ENCODE results near the gene ST8SIA1. TPM values are rescaled to one million over a fixed set of nuclear protein-coding genes. Genes with fewer than 3 reads are reported as not detected.

The ST8SIA1 gene
- total and polyA plus RNA-seq, 2 of the 8 experiments (the other 6 are each of a cell fraction or from before 2014, with no cell fraction given): 1.9 to 4.4 TPM

DNA sequence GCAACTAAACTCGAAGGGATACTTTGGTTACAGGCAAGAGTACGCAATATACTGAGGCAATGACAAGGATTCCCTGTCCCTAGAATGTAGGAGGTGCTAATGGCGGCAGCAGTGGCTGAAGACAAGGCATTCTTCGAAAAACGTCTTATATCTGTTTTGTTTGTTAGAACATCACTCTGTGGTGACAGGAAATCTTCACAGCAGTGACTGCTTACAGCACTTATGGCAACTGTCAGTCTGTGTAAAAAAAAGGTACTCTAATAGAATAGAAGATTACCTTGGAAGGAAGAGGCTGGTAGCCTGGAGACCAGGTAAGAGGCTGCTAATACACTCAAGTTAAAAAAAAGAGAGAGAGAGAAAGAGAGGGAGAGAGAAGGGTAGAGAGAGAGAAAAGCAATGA, 131.7 kb downstream of the ST8SIA1 start:
- H4K5ac ChIP-seq (ENCODE audit: insufficient read length, low read depth, low read length): no peak overlapping the region
- no peak overlapping the region for H3K4ac ChIP-seq (replicated peaks; ENCODE audit: insufficient read length, low read depth, low read length)
- no peaks in the 10 kb centered on the region for H4K20me1 ChIP-seq (replicated peaks in 1 of 2; ENCODE audit: control insufficient read depth in 1 of 2, insufficient read depth in 2 of 2, low read length in 2 of 2)
- POLR2A ChIA-PET (ENCODE audit: partially characterized antibody): no interaction called here
- H3K36me3 ChIP-seq (ENCODE audit: control insufficient read depth in 2 of 4, insufficient read depth in 4 of 4, low read length in 3 of 4): no peaks in the 10 kb centered on the region
- DNase-seq (ENCODE audit: low read depth in 1 of 2, low spot score in 2 of 2): no peak
- WGBS, 2 experiments (ENCODE audit: extremely low coverage in 1 of 2, insufficient coverage in 1 of 2, insufficient read length in 1 of 2, insufficient replicate concordance in 2 of 2, low coverage in 1 of 2, low lambda C conversion rate in 2 of 2, missing lambda C conversion rate in 1 of 2): 71% methylated on average over 5 of the region's 5 CpGs; no CpG with 5 or more reads in 1 of the 2 experiments
- no peaks in the 10 kb centered on the region for H3K4me1 ChIP-seq (replicated peaks in 1 of 4; ENCODE audit: control insufficient read depth in 3 of 4, insufficient read depth in 4 of 4, low read length in 3 of 4)
- CTCF ChIA-PET (ENCODE audit: partially characterized antibody): no interaction called here
- TF ChIP-seq ZNF274 (IDR thresholded peaks at IDR 0.05; ENCODE audit: borderline replicate concordance, extremely low read depth, low read length): no peak
- no peak for TF ChIP-seq JUND (IDR thresholded peaks at IDR 0.05; ENCODE audit: low read length)
- TF ChIP-seq KDM4A (IDR thresholded peaks at IDR 0.05; ENCODE audit: low read depth, low read length, severe bottlenecking): no peak
- no peak overlapping the region for H3K4me3 ChIP-seq (ENCODE audit: extremely low read depth in 1 of 4, insufficient read depth in 2 of 4, low read depth in 3 of 4, low read length in 4 of 4)
- no peak overlapping the region for H2BK20ac ChIP-seq (ENCODE audit: low read length)
- H3K56ac ChIP-seq (replicated peaks; ENCODE audit: insufficient read length, low read depth, low read length): no peak overlapping the region
- no peak overlapping the region for H2BK5ac ChIP-seq (ENCODE audit: low read depth, low read length)
- H3K27ac ChIP-seq (ENCODE audit: low read depth, low read length): no peak overlapping the region
- H3K79me2 ChIP-seq (ENCODE audit: control insufficient read depth in 1 of 2, insufficient read depth in 2 of 2, low read length in 2 of 2): no peaks in the 10 kb centered on the region
- no peaks in the 10 kb centered on the region for H3K9me3 ChIP-seq (ENCODE audit: insufficient read depth in 2 of 2, low read depth in 1 of 2, low read length in 1 of 2)
- H3K79me1 ChIP-seq (ENCODE audit: low read depth, low read length): no peaks in the 10 kb centered on the region
- no peaks in the 10 kb centered on the region for H3K23me2 ChIP-seq (ENCODE audit: low read depth, low read length)
- H3K9ac ChIP-seq (replicated peaks in 1 of 4; ENCODE audit: extremely low read depth in 1 of 4, low read depth in 3 of 4, low read length in 3 of 4): no peak overlapping the region
- no peak overlapping the region for H4K8ac ChIP-seq (ENCODE audit: extremely low read depth, insufficient read depth, low read length)
- H2BK15ac ChIP-seq (ENCODE audit: low read length): no peak overlapping the region
- no peak overlapping the region for H2BK12ac ChIP-seq (ENCODE audit: low read depth, low read length)
- no peak overlapping the region for H2AFZ ChIP-seq (ENCODE audit: low read length)
- no peak overlapping the region for H3K14ac ChIP-seq (ENCODE audit: insufficient read length)
- FAIRE-seq: no peak
- no peak overlapping the region for H3K18ac ChIP-seq (ENCODE audit: extremely low read depth, low read length)
- no peak overlapping the region for H4K91ac ChIP-seq (replicated peaks; ENCODE audit: insufficient read length, low read length)
- H3K23ac ChIP-seq (ENCODE audit: insufficient read length): no peak overlapping the region
- no peak overlapping the region for H2AK5ac ChIP-seq (ENCODE audit: low read depth, low read length)
- H3K4me2 ChIP-seq (ENCODE audit: insufficient read depth in 1 of 2, low read depth in 2 of 2, low read length in 2 of 2): no peak overlapping the region
- no peaks in the 10 kb centered on the region for H3K27me3 ChIP-seq (replicated peaks in 1 of 4; ENCODE audit: control insufficient read depth in 3 of 4, extremely low read depth in 1 of 4, insufficient read depth in 3 of 4, low read length in 3 of 4)
- H2BK120ac ChIP-seq (replicated peaks; ENCODE audit: low read depth, low read length): no peak overlapping the region
